Thyroid gland (tissue), 4 donors: ENCODE data around the gene MAP3K13.

Experiments
- CTCF ChIP-seq, 6 experiments: fragments of 200-600 bp in 3 of 6; fragments of 450-650 bp in 3 of 6; sonication (generic) in 3 of 6; IDR thresholded peaks; one replicate each; pipeline ENCODE4 v1.5.1; 2016 to 2019; ENCODE audit warnings: antibody characterized with exemption in 6 of 6, mild to moderate bottlenecking in 2 of 6, inconsistent platforms in 1 of 6, moderate library complexity in 1 of 6
- POLR2A ChIP-seq, 2 donors: fragments of 450-650 bp; IDR thresholded peaks; one replicate each; pipeline ENCODE4 v1.6.1; 2017; ENCODE audit warnings: antibody characterized with exemption in 2 of 2, mild to moderate bottlenecking in 2 of 2, moderate library complexity in 1 of 2

GRCh38 chr3:185381320-185382058 is 18.6 kb downstream of the MAP3K13 start:
- TF ChIP-seq CTCF (IDR thresholded peaks at IDR 0.05), result no peak
- no peak for TF ChIP-seq POLR2A (IDR thresholded peaks at IDR 0.05)
